GM10266 (cell line): ENCODE results near the gene LIFR.

Source experiments
- DNase-seq: peaks from one replicate; pipeline ENCODE4 v3.0.0; 2012; ENCODE audit errors: extremely low spot score
- TF ChIP-seq, protein P1 (sequence below): IDR thresholded peaks from 2 replicates; pipeline ENCODE4 v1.5.1; 2012; ENCODE audit warnings: mild to moderate bottlenecking, low read depth; ENCODE audit not compliant: control insufficient read depth, insufficient read depth; ENCODE audit errors: missing control alignments

LIFR gene

DNA sequence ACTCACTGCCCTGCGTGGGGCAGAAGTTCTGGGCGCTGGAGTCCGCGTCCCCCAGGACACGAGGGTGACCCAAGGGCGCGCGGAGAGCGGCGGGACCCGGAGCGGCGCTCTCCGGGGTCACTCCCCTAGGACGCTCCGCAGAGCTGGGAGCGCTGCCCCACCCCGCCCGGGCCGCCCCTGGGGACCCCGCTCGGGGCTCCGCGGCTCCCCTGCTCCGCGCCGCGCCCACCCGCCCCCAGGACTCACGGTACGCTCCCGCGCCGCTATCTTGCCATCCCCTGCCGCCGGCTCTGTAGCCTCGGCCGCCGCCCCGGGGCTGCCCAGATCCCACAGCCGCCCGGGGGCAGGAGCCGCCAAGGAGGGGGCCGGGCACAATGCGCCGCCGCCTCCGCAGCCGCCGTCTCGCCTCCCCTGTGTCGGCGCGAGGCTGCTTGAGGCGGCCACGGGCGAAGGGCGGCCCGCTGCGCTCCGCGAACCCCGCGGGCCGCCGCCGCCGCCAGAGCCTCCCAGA lies 303 bp downstream of the LIFR start:
- no peak for DNase-seq
- TF ChIP-seq, protein P1, sequence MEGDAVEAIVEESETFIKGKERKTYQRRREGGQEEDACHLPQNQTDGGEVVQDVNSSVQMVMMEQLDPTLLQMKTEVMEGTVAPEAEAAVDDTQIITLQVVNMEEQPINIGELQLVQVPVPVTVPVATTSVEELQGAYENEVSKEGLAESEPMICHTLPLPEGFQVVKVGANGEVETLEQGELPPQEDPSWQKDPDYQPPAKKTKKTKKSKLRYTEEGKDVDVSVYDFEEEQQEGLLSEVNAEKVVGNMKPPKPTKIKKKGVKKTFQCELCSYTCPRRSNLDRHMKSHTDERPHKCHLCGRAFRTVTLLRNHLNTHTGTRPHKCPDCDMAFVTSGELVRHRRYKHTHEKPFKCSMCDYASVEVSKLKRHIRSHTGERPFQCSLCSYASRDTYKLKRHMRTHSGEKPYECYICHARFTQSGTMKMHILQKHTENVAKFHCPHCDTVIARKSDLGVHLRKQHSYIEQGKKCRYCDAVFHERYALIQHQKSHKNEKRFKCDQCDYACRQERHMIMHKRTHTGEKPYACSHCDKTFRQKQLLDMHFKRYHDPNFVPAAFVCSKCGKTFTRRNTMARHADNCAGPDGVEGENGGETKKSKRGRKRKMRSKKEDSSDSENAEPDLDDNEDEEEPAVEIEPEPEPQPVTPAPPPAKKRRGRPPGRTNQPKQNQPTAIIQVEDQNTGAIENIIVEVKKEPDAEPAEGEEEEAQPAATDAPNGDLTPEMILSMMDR: no peak

DNA sequence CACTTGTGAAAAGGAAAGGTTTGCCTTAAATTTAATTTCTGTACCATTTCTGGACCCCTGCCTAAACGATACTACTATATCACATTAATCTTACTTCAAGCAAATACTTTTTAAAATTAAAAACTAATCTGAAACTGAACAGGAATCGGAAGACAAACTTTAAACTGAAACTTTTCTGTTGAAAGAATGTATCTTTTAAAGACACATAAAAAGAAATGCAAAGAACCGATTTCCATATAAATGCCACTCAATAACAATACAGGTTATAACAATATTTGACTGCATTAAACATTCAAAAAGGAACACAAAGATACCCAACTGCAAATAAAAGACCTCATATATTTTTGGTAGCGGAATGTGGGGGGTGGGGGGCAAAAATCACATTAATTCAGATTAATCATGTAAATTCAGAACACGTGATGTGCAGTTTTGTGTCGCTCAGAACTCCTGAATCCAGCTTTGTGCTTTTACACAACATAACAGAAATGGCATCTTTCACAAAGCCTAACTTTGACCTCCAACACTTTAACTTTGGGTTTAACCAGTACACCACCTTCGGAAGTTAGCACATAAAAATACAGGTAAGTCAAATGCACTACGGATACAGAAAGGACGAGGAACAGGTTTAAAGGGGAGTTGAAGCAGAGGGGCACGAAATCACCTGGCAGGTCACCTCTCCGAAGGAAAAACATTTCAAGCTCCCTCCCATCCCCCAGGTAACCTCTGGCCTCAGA lies 925 bp downstream of the LIFR start:
- DNase-seq: no peak
- TF ChIP-seq, protein P1: no peak

- TF ChIP-seq, protein P1: no peak
- DNase-seq: no peak
Measured at GRCh38 chr5:38554861-38555260, 1.6 kb downstream of the LIFR start.

GRCh38 chr5:38554403-38554802 lies 2.0 kb downstream of the LIFR start:
- DNase-seq: no peak

DNA sequence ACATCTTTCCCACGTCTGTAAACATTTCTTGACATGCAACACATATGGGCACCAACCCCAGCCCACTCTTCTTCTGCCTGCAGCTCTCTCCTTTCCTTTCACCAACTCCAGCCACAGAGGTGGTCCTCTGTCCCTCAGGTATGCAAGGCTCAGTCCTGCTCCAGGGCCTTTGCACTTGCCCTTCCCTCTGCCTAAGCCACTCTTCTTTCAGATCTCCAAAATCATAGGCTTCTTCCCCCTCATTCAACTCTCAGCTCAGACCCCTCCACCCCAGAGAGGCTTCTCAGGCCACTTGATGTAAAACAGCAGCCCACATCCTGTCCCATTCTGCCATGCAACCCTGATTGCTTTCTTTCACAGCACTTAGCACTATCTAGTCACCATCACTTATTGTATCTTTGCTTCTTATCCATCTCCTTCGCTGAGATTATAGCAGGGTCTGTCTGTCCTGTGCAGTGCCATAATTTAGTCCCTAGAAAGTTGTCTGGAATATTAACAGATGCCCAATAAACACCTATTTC lies 3.4 kb downstream of the LIFR start:
- TF ChIP-seq, protein P1: no peak
- DNase-seq: no peak

More at GRCh38 chr5:38554403-38554802, 2.0 kb downstream of the LIFR start:
- TF ChIP-seq, protein P1: no peak

DNA sequence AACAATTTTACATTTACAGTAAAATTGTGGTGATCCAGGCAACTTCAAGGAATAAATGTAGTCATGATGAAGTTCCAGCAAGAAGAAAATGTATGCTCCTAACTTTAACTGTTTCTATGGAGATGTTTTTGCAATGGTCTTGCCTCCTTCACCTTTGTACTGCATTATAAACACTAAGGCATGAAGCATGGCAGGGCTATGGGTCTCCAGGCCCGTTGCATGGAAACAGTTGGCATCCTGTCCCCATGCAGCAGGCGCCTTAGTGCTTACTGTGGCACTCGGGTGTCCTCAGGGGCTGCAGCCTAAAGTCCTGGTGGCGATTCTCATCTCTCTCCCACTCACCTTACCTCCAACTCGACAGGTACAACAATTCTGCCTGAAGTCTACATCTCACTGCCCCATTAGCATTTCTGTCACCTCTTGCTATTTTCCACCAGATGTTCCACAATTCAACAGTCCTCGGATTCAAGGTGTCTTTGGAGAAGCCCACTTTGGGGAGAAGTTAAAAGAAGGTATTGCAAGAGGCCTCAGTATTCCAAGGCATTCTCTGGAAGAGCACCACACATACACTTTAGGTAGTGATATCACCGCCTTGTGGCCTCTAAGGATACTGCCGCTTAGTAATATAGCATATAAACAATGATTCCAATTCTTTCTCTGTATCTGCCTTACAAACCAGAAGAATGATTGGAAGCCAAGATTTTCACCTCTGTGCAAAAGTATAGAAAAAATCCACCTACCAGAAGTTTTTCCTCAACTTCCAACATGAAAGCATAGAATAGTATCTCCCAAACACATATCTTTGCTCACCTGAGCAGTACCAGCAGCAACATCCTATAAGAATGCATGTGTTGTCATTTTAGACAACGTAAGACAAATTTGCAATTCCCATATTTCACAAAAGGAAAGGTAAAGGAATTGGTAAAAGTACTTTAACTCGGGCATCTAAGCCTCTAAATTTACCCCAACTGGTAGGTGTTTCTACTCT lies 5.1 kb downstream of the LIFR start:
- DNase-seq: no peak
- TF ChIP-seq, protein P1: peak; percentile 26
